Mucosa of descending colon (tissue), 3 donors: ENCODE data around the gene FES. TPM values are rescaled to one million over a fixed set of nuclear protein-coding genes. Genes with fewer than 3 reads are reported as not detected.

Experiments
- ATAC-seq: fragments of 200-7000 bp; cut with Tn5 transposase; one replicate; pipeline ENCODE4 v1.9.1; 2020; ENCODE audit warnings: mild to moderate bottlenecking, moderate library complexity
- DNase-seq, 3 donors: peaks; one replicate each; pipeline ENCODE4 v3.0.0-alpha.2; 2020
- H3K36me3 ChIP-seq: fragments of 200-600 bp; one replicate; pipeline ENCODE4 v1.8.0; 2021; ENCODE audit warnings: low read depth, mild to moderate bottlenecking
- H3K4me1 ChIP-seq: fragments of 200-600 bp; one replicate; pipeline ENCODE4 v1.8.0; 2021; ENCODE audit warnings: low read depth, mild to moderate bottlenecking
- H3K4me3 ChIP-seq: fragments of 200-600 bp; one replicate; pipeline ENCODE4 v1.8.0; 2021; ENCODE audit warnings: mild to moderate bottlenecking
- H3K9me3 ChIP-seq: fragments of 200-600 bp; one replicate; pipeline ENCODE4 v1.8.0; 2021; ENCODE audit warnings: mild to moderate bottlenecking
- CTCF ChIP-seq: fragments of 200-600 bp; IDR thresholded peaks from one replicate; pipeline ENCODE4 v1.8.0; 2022; ENCODE audit warnings: antibody characterized with exemption, mild to moderate bottlenecking
- intact Hi-C, 2 donors: fragments of 100-400 bp; cut with DNase I in 1 of 2; cut with micrococcal nuclease in 1 of 2; formaldehyde crosslinking; loops; one replicate each; pipeline versions ENCODE4 v1.11.0 to v1.11.1; 2022; cut with DNase I, micrococcal nuclease
- total RNA-seq, 3 donors: library from RNA; stranded (reverse); fragmentation: NEBNext Ultra II Directional in 2 of 3; extraction: Animal tissue kit (Norgen Biotek cat#: 25700) in 2 of 3; gene quantifications; one replicate each; pipeline versions ENCODE4 v1.2.1 to v1.2.4, GENCODE V29; 2021 to 2023
- donor health status: DM: no; HTN: no; CAD: no; lungs with moderate emphysema.
- donor health status: DM: no; HTN: no; CAD: no.
- donor health status: DM: no; HTN: yes; CAD: no.

Gene FES
- total RNA-seq, 3 donors from 2014 or later = 7.9 to 18.6 (median 12.1) TPM

GRCh38 chr15:90890839-90891238 is 6.5 kb downstream of the FES start:
- intact Hi-C loops = no loop called here
- no peak for ATAC-seq
- H3K36me3 ChIP-seq = no peaks in the 10 kb centered on the region

GRCh38 chr15:90891346-90891949 is 7.1 kb downstream of the FES start:
- Histone ChIP-seq H3K36me3 (no peaks in the 10 kb centered on the region), H3K4me3 (no peak overlapping the region), H3K4me1 (no peaks in the 10 kb centered on the region), H3K9me3 (no peaks in the 10 kb centered on the region)
- intact Hi-C loops = no loop called here
- ATAC-seq (no peak), DNase-seq (no peak)
- no peak for TF ChIP-seq CTCF

More at GRCh38 chr15:90890839-90891238, 6.5 kb downstream of the FES start:
- no peak for TF ChIP-seq CTCF
- DNase-seq = no peak
- no peaks in the 10 kb centered on the region for H3K9me3 ChIP-seq
- peaks cover 1% of the 10 kb centered on the region for H3K4me1 ChIP-seq
- no peak overlapping the region for H3K4me3 ChIP-seq

- Histone ChIP-seq H3K4me3 (no peak overlapping the region), H3K9me3 (no peaks in the 10 kb centered on the region), H3K4me1 (no peaks in the 10 kb centered on the region), H3K36me3 (no peaks in the 10 kb centered on the region)
- no peak for TF ChIP-seq CTCF
- ATAC-seq = no peak
- no peak for DNase-seq
- intact Hi-C loops = no loop called here
Observed at GRCh38 chr15:90892023-90892422, 7.7 kb downstream of the FES start.

DNA sequence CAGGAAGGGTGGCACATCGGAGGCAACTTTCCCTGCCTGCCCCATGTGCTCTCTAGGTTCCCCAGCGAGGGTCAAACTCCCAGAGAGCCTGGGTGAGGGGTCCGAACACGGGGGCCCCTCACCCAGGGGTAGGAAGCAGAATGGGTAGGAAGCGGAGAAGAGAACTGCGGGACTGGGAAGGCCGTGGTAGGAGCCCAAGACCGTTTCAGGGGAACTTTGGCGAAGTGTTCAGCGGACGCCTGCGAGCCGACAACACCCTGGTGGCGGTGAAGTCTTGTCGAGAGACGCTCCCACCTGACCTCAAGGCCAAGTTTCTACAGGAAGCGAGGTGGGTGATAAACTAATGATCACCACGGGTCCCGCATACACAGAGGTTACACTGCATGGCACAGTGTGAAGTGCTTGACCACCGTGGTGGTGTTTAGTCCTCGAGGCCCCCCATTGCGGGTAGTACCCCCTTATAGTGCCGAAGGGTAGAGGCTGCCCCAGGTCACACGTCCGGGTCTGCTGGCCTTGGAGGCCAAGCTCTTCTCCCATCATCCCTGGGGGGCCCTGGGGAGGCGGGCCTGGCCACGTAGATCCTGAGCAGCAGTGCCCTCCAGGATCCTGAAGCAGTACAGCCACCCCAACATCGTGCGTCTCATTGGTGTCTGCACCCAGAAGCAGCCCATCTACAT is 8.3 kb downstream of the FES start:
- Histone ChIP-seq H3K9me3 (no peaks in the 10 kb centered on the region), H3K36me3 (no peaks in the 10 kb centered on the region), H3K4me3 (no peak overlapping the region), H3K4me1 (no peaks in the 10 kb centered on the region)
- TF ChIP-seq CTCF = no peak
- DNase-seq (no peak), ATAC-seq (no peak)
- intact Hi-C loops = no loop called here

DNA sequence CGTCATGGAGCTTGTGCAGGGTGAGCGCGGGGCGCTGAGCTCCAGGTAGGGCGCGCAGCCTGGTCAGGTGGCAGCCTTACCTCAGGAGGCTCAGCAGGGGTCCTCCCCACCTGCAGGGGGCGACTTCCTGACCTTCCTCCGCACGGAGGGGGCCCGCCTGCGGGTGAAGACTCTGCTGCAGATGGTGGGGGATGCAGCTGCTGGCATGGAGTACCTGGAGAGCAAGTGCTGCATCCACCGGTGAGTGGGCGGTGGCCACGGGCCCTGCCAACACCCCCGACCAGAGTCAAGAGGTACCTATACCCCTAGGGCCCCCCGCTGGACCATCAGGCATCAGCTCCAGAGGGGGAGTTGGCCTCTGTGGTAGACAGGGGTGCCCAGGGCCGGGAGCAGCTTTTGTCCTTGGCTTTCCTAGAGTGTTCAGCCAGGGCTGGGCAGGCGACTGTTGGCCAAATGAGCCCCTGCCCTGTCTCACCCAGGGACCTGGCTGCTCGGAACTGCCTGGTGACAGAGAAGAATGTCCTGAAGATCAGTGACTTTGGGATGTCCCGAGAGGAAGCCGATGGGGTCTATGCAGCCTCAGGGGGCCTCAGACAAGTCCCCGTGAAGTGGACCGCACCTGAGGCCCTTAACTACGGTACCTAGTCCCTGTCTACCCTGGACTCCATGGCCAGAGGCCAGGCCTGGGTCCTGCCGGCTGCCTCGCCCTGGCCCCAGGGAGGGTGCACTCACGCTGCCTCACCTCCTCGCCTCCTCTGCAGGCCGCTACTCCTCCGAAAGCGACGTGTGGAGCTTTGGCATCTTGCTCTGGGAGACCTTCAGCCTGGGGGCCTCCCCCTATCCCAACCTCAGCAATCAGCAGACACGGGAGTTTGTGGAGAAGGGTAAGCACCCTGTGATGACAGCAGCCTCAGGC is 9.1 kb downstream of the FES start:
- ATAC-seq (no peak), DNase-seq (no peak)
- Histone ChIP-seq H3K4me1 (no peaks in the 10 kb centered on the region), H3K36me3 (no peaks in the 10 kb centered on the region), H3K9me3 (no peaks in the 10 kb centered on the region), H3K4me3 (no peak overlapping the region)
- no peak for TF ChIP-seq CTCF
- intact Hi-C loops = no loop called here
